Esophagus squamous epithelium (tissue), 4 donors: ENCODE data around the gene CLECL1.
"Not testable (repeated sequence)": the region's sequence is repeated elsewhere in the genome, so short reads cannot be mapped to it uniquely, and the experiment has no call there.

Experiments used
- CTCF ChIP-seq, 6 experiments: fragments of 450-650 bp in 4 of 6; fragments of 200-600 bp in 2 of 6; sonication (generic) in 2 of 6; IDR thresholded peaks; one replicate each; pipeline ENCODE4 v1.5.1; 2016 to 2019; ENCODE audit warnings: antibody characterized with exemption in 6 of 6, mild to moderate bottlenecking in 4 of 6, moderate library complexity in 4 of 6
- POLR2A ChIP-seq, 4 donors: fragments of 450-650 bp; IDR thresholded peaks; one replicate each; pipeline ENCODE4 v1.6.1; 2017; ENCODE audit warnings: antibody characterized with exemption in 4 of 4, mild to moderate bottlenecking in 4 of 4, moderate library complexity in 3 of 4

- not testable (repeated sequence) for TF ChIP-seq POLR2A, CTCF (IDR thresholded peaks at IDR 0.05)
These were observed 49.9 kb downstream of the CLECL1 start for GRCh38 chr12:9682949-9683348.
